Liver (tissue), 9 donors: ENCODE results near the gene FN3K. TPM values are rescaled to one million over a fixed set of nuclear protein-coding genes. Genes with fewer than 3 reads are reported as not detected.

Experiments used
- DNase-seq: peaks from one replicate; pipeline ENCODE4 v3.0.0-alpha.2; 2017; ENCODE audit warnings: low spot score
- H3K27ac ChIP-seq, 2 donors: one replicate each; pipeline ENCODE4 v1.7.0; 2013; ENCODE audit warnings: inconsistent platforms in 2 of 2, low read length in 2 of 2, control low read depth in 1 of 2, low read depth in 1 of 2, mild to moderate bottlenecking in 1 of 2
- H3K27me3 ChIP-seq, 4 donors: one replicate each; pipeline versions ENCODE4 v1.6.1 to v1.7.0; 2013; ENCODE audit warnings: low read length in 3 of 4, inconsistent platforms in 1 of 4, mild to moderate bottlenecking in 1 of 4, moderate library complexity in 1 of 4; ENCODE audit not compliant: control insufficient read depth in 4 of 4, insufficient read depth in 4 of 4
- H3K36me3 ChIP-seq, 4 donors: one replicate each; pipeline versions ENCODE4 v1.6.1 to v1.7.0; 2013; ENCODE audit warnings: low read length in 3 of 4, mild to moderate bottlenecking in 3 of 4, low read depth in 1 of 4, moderate library complexity in 1 of 4; ENCODE audit not compliant: control insufficient read depth in 4 of 4, insufficient read depth in 3 of 4
- H3K4me1 ChIP-seq, 4 donors: one replicate each; pipeline versions ENCODE4 v1.6.1 to v1.7.0; 2013; ENCODE audit warnings: low read length in 3 of 4, mild to moderate bottlenecking in 3 of 4, moderate library complexity in 1 of 4; ENCODE audit not compliant: control insufficient read depth in 4 of 4, insufficient read depth in 4 of 4
- H3K4me3 ChIP-seq, 3 donors: one replicate each; pipeline versions ENCODE4 v1.6.1 to v1.7.0; 2013; ENCODE audit warnings: low read length in 3 of 3, control low read depth in 1 of 3, low read depth in 1 of 3, mild to moderate bottlenecking in 1 of 3
- H3K9ac ChIP-seq, 2 donors: one replicate each; pipeline ENCODE4 v1.7.0; 2013; ENCODE audit warnings: low read length in 2 of 2, mild to moderate bottlenecking in 2 of 2, moderate library complexity in 2 of 2, control low read depth in 1 of 2, low read depth in 1 of 2
- H3K9me3 ChIP-seq, 4 donors: one replicate each; pipeline versions ENCODE4 v1.6.1 to v1.7.0; 2013; ENCODE audit warnings: low read length in 3 of 4; ENCODE audit not compliant: control insufficient read depth in 4 of 4
- ATF3 ChIP-seq: IDR thresholded peaks from 2 replicates; pipeline ENCODE4 v1.6.1; 2016; ENCODE audit warnings: antibody characterized with exemption
- EGR1 ChIP-seq, 2 donors: IDR thresholded peaks; 2 replicates each; pipeline ENCODE4 v1.6.1; 2016 to 2018; ENCODE audit warnings: antibody characterized with exemption in 2 of 2, low read depth in 2 of 2
- FOXA1 ChIP-seq: IDR thresholded peaks from 2 replicates; pipeline ENCODE4 v1.6.1; 2016; ENCODE audit warnings: antibody characterized with exemption
- FOXA2 ChIP-seq: IDR thresholded peaks from 2 replicates; pipeline ENCODE4 v1.6.1; 2016; ENCODE audit warnings: antibody characterized with exemption
- HNF4A ChIP-seq, 2 donors: conservative IDR thresholded peaks; 2 replicates each; pipeline ENCODE4 v1.6.1; 2016; ENCODE audit warnings: antibody characterized with exemption in 2 of 2, mild to moderate bottlenecking in 2 of 2
- HNF4G ChIP-seq: IDR thresholded peaks from 2 replicates; pipeline ENCODE4 v1.6.1; 2016; ENCODE audit warnings: antibody characterized with exemption
- JUND ChIP-seq, 2 donors: IDR thresholded peaks; 2 replicates each; pipeline ENCODE4 v1.6.1; 2016; ENCODE audit warnings: antibody characterized with exemption in 2 of 2
- NR2F2 ChIP-seq: IDR thresholded peaks from 2 replicates; pipeline ENCODE4 v1.6.1; 2016; ENCODE audit warnings: antibody characterized with exemption
- RAD21 ChIP-seq, 2 donors: IDR thresholded peaks; 2 replicates each; pipeline ENCODE4 v1.6.1; 2016; ENCODE audit warnings: antibody characterized with exemption in 2 of 2, mild to moderate bottlenecking in 2 of 2
- REST ChIP-seq: IDR thresholded peaks from 2 replicates; pipeline ENCODE4 v1.6.1; 2016; ENCODE audit warnings: antibody characterized with exemption, mild to moderate bottlenecking
- RXRA ChIP-seq, 2 donors: IDR thresholded peaks; 2 replicates each; pipeline ENCODE4 v1.6.1; 2017 to 2018; ENCODE audit warnings: antibody characterized with exemption in 2 of 2, mild to moderate bottlenecking in 1 of 2
- TAF1 ChIP-seq: conservative IDR thresholded peaks from 2 replicates; pipeline ENCODE4 v1.6.1; 2016; ENCODE audit warnings: antibody characterized with exemption, mild to moderate bottlenecking
- ZBTB33 ChIP-seq: IDR thresholded peaks from 2 replicates; pipeline ENCODE4 v1.6.1; 2016; ENCODE audit warnings: antibody characterized with exemption
- WGBS: extraction: QIAGEN DNeasy Blood & Tissue Kit; methylation state at CpG from one replicate; pipeline ENCODE4 v1.1.7; 2013; 5-methylcytosine and 5-hydroxymethylcytosine counted together
- polyA plus RNA-seq, 2 donors: library from polyadenylated mRNA; stranded (reverse) in 1 of 2; unstranded in 1 of 2; fragments of 200-250 nt in 1 of 2; fragments of >200 nt in 1 of 2; fragmentation: Nextera tagmentation in 1 of 2; extraction: Ambion mirVana in 1 of 2; gene quantifications; one replicate each; pipeline versions ENCODE4 v1.2.1 to v1.2.3, GENCODE V29; 2013 to 2015
- total RNA-seq, 2 donors: library from RNA; depleted of rRNA; stranded (reverse); fragments of >200 nt; gene quantifications; one replicate each; pipeline ENCODE4 v1.2.3, GENCODE V29; 2014
- TF ChIP-seq, protein P1 (sequence below): fragments of 150-350 bp; IDR thresholded peaks from 2 replicates; pipeline ENCODE4 v1.5.1; 2017; ENCODE audit warnings: improper control_type of control experiment, low read depth, low read length; ENCODE audit not compliant: missing input control
- TF ChIP-seq, protein P2 (sequence below): IDR thresholded peaks from 2 replicates; pipeline ENCODE4 v1.6.1; 2016; ENCODE audit warnings: antibody characterized with exemption
- donor health status: healthy.
- donor health status: healthy.
- donor health status: healthy.
- donor health status: healthy.
- donor health status: healthy.

FN3K gene
- total and polyA plus RNA-seq, 4 donors = 18.4 to 28.7 (median 22.9) TPM

DNA sequence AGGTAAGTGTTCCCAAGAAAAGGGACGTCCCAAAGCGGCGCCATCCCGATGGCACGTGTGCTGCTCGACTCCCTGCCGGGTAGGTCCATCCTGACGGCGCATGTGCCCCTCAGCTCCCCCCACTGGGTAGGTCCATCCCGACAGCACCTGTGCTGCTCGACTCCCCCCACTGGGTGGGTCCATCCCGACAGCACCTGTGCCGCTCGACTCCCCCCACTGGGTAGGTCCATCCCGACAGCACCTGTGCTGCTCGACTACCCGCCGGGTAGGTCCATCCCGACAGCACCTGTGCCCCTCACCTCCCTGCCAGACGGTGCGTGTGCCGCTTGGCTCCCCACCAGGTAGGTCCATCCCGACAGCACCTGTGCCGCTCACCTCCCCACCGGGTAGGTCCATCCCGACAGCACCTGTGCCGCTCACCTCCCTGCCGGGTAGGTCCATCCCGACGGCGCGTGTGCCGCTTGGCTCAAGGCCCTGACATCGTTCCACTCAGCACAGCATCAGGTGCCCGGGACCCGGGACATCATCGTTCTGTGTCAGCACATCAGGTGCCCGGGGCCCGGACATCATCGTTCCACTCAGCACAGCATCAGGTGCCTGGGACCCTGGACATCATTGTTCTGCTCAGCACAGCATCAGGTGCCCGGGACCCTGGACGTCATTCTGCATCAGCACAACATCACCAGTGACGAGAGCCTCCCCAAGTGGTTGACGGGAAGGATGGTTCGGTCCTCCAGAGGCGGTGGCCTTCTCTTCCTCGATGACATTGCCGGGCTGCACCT, 5.7 kb upstream of the FN3K start:
- TF ChIP-seq JUND (IDR thresholded peaks at IDR 0.05) (no peak), RAD21 (IDR thresholded peaks at IDR 0.05) (no peak), FOXA1 (no peak), ATF3 (no peak), HNF4G (no peak), NR2F2 (no peak), REST (no peak), TAF1 (no peak), RXRA (IDR thresholded peaks at IDR 0.05) (no peak)
- TF ChIP-seq, protein P1, sequence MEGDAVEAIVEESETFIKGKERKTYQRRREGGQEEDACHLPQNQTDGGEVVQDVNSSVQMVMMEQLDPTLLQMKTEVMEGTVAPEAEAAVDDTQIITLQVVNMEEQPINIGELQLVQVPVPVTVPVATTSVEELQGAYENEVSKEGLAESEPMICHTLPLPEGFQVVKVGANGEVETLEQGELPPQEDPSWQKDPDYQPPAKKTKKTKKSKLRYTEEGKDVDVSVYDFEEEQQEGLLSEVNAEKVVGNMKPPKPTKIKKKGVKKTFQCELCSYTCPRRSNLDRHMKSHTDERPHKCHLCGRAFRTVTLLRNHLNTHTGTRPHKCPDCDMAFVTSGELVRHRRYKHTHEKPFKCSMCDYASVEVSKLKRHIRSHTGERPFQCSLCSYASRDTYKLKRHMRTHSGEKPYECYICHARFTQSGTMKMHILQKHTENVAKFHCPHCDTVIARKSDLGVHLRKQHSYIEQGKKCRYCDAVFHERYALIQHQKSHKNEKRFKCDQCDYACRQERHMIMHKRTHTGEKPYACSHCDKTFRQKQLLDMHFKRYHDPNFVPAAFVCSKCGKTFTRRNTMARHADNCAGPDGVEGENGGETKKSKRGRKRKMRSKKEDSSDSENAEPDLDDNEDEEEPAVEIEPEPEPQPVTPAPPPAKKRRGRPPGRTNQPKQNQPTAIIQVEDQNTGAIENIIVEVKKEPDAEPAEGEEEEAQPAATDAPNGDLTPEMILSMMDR = no peak
- TF ChIP-seq, protein P2, sequence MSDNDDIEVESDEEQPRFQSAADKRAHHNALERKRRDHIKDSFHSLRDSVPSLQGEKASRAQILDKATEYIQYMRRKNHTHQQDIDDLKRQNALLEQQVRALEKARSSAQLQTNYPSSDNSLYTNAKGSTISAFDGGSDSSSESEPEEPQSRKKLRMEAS = no peak
- 91% methylated on average over 48 of the region's 48 CpGs for WGBS
- Histone ChIP-seq H3K9ac (no peak overlapping the region), H3K4me3 (no peak overlapping the region), H3K27me3 (no peaks in the 10 kb centered on the region), H3K27ac (no peak overlapping the region), H3K4me1 (no peaks in the 10 kb centered on the region), H3K36me3 (peaks cover 6 to 25% (median 19%) of the 10 kb centered on the region in 4 donors), H3K9me3 (peaks cover 0 to 1% (median 0%) of the 10 kb centered on the region in 4 donors)
- DNase-seq = no peak

GRCh38 chr17:82732118-82732743, 3.2 kb upstream of the FN3K start:
- Histone ChIP-seq H3K27ac (no peak overlapping the region), H3K4me1 (peaks cover 7 to 18% (median 12%) of the 10 kb centered on the region in 4 donors), H3K27me3 (no peaks in the 10 kb centered on the region), H3K4me3 (no peak overlapping the region), H3K9me3 (peaks cover 0 to 1% (median 0%) of the 10 kb centered on the region in 4 donors), H3K9ac (no peak overlapping the region), H3K36me3 (peaks cover 5 to 17% (median 11%) of the 10 kb centered on the region in 4 donors)
- WGBS = 99% methylated on average over 13 of the region's 13 CpGs
- DNase-seq = no peak
- TF ChIP-seq HNF4G (no peak), EGR1 (IDR thresholded peaks at IDR 0.05; ENCODE audit: low read depth in 2 of 2) (no peak), HNF4A (conservative IDR thresholded peaks at IDR 0.05) (no peak), ATF3 (no peak), JUND (IDR thresholded peaks at IDR 0.05) (no peak), FOXA2 (no peak), ZBTB33 (no peak), TAF1 (no peak), RAD21 (IDR thresholded peaks at IDR 0.05) (no peak)
- TF ChIP-seq, protein P1 = no peak
